Colonic mucosa (tissue), 4 donors: Measurements from ENCODE around the gene BCAS3. TPM values are rescaled to one million over a fixed set of nuclear protein-coding genes. Genes with fewer than 3 reads are reported as not detected.

ENCODE experiments used
- DNase-seq: peaks from one replicate; pipeline ENCODE4 v3.0.0-alpha.2; 2020
- H3K27ac ChIP-seq: fragments of 200-600 bp; one replicate; pipeline ENCODE4 v1.8.0; 2021
- H3K27me3 ChIP-seq: fragments of 200-600 bp; one replicate; pipeline ENCODE4 v1.8.0; 2021
- H3K36me3 ChIP-seq: fragments of 200-600 bp; one replicate; pipeline ENCODE4 v1.8.0; 2021
- H3K4me1 ChIP-seq: fragments of 200-600 bp; one replicate; pipeline ENCODE4 v1.8.0; 2021; ENCODE audit warnings: mild to moderate bottlenecking
- H3K4me3 ChIP-seq: fragments of 200-600 bp; one replicate; pipeline ENCODE4 v1.8.0; 2021
- H3K9ac ChIP-seq, 2 donors: one replicate each; pipeline ENCODE4 v1.7.0; 2013; ENCODE audit warnings: control low read depth in 2 of 2, low read depth in 2 of 2, low read length in 2 of 2
- H3K9me3 ChIP-seq: fragments of 200-600 bp; one replicate; pipeline ENCODE4 v1.8.0; 2021
- CTCF ChIP-seq: fragments of 200-600 bp; IDR thresholded peaks from one replicate; pipeline ENCODE4 v1.8.0; 2022; ENCODE audit warnings: antibody characterized with exemption, mild to moderate bottlenecking
- intact Hi-C: fragments of 100-400 bp; cut with DNase I; formaldehyde crosslinking; loops from one replicate; pipeline ENCODE4 v1.14.1; 2022
- total RNA-seq, 2 donors: library from RNA; stranded (reverse); fragmentation: NEBNext Ultra II Directional in 1 of 2; extraction: Animal tissue kit (Norgen Biotek cat#: 25700) in 1 of 2; gene quantifications; one replicate each; pipeline ENCODE4 v1.2.1, GENCODE V29; 2021
- donor health status: healthy.
- donor health status: DM: no; HTN: no; CAD: no.
- donor health status: DM: no; HTN: no; CAD: no.

BCAS3 gene
- total RNA-seq, 2 donors from 2014 or later, result 11.0 to 17.8 TPM

- H3K27me3 ChIP-seq, result peaks cover 82% of the 10 kb centered on the region
- peaks cover 8% of the 10 kb centered on the region for H3K4me1 ChIP-seq
- no peaks in the 10 kb centered on the region for H3K36me3 ChIP-seq
- intact Hi-C loops, result no loop called here
- no peaks in the 10 kb centered on the region for H3K9me3 ChIP-seq
- TF ChIP-seq CTCF, result no peak
- no peak for DNase-seq
- H3K27ac ChIP-seq, result peak overlapping the region; percentile 17
- peak overlapping the region; percentile 59 to 60 for H3K9ac ChIP-seq
- peak overlapping the region; percentile 22 for H3K4me3 ChIP-seq
These were observed 724.5 kb downstream of the BCAS3 start for GRCh38 chr17:61402073-61402541.

DNA sequence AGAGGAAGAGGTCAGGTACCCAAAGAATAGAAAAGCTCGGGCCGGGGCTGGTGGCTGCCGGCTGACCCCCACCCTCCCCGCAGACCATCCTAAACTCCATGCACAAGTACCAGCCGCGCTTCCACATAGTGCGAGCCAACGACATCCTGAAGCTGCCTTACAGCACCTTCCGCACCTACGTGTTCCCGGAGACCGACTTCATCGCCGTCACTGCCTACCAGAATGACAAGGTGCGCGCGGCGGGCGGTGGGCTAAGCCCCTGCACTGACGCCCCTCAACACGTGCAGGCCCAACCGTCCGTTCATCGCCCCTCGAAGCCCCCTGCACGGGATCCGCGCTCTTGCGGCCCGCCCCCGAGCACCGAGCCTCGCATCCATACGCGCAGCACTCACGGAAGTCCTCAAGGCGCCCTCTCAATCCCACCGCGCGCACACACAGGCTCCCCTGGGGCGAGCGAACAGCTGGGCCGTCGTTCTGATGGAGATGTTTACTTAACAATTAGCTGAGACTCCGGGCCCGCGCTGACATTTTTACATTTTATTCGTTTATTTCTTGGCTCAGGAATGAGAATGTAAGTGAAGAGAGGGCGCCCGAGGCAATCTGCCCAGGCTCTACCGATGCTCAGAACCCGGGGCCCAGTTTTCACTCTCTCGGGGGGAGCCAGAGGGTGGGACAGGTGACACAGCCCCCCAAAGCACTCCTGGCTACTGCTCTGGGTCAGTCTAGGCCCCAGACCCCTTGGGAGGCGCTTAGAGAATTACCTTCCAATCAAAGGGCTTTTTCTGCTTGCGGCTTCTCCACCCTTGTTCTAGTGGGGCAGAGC, 725.5 kb downstream of the BCAS3 start:
- intact Hi-C loops, result no loop called here
- Histone ChIP-seq H3K9me3 (no peaks in the 10 kb centered on the region), H3K27ac (no peak overlapping the region), H3K36me3 (no peaks in the 10 kb centered on the region), H3K4me1 (peaks cover 8% of the 10 kb centered on the region), H3K27me3 (peaks cover 82% of the 10 kb centered on the region), H3K9ac (peak overlapping the region; percentile 46 to 55), H3K4me3 (peak overlapping the region; percentile 12)
- DNase-seq, result no peak
- no peak for TF ChIP-seq CTCF

DNA sequence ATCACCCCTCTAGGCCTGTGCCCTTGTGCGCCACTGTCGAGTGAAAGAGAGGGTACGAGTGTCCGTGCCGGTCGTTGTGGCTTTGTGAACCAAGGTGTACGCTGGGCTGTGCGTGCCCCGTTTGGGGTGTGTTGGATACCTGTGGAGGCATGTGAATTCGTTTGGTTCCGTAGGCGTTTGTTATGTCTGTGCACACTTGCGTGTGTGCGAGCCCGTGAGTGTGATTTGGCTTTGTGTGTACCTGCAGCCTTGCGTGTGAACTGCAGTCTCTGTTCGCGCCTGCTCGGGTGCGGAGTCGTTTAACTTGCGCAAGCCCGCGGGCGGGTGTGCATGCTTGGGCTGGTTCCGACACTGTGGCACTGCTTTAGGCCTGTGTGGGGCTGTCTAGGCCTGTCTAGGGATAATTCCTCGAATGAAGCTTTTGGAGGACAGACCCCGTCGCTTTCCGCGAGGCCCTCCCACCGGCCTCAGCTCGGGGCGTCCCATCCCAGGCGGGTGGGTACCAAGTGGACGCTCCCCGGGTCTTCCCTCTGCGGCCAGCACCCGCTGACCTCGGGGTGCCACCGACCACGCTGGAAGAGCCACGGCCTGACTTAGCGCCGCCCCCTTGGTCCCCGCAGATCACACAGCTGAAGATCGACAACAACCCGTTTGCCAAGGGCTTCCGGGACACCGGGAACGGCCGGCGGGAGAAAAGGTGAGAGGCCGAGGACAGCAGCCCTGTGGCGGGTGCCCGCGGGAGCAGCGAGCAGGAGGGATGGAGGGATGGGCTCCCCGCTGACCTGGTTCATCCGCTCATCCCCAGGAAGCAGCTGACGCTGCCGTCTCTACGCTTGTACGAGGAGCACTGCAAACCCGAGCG, 726.4 kb downstream of the BCAS3 start:
- no peak for DNase-seq
- Histone ChIP-seq H3K9ac (peak overlapping the region; percentile 46 to 55), H3K4me3 (peak overlapping the region; percentile 13), H3K9me3 (no peaks in the 10 kb centered on the region), H3K27ac (no peak overlapping the region), H3K27me3 (peaks cover 84% of the 10 kb centered on the region), H3K4me1 (peaks cover 6% of the 10 kb centered on the region), H3K36me3 (no peaks in the 10 kb centered on the region)
- intact Hi-C loops, result no loop called here
- no peak for TF ChIP-seq CTCF

DNA sequence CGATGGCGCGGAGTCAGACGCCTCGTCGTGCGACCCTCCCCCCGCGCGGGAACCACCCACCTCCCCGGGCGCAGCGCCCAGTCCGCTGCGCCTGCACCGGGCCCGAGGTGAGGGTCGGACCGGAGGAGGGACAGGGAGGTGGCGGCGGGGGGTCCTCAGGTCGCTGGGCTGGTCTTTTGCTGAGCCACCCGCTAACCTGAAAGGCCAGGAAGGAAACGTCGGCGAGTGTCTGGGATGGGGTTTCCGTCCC, 726.9 kb downstream of the BCAS3 start:
- no peak overlapping the region for H3K27ac ChIP-seq
- no peaks in the 10 kb centered on the region for H3K9me3 ChIP-seq
- H3K9ac ChIP-seq, result peak overlapping the region; percentile 2 to 55
- no peaks in the 10 kb centered on the region for H3K36me3 ChIP-seq
- intact Hi-C loops, result no loop called here
- H3K27me3 ChIP-seq, result peaks cover 82% of the 10 kb centered on the region
- H3K4me1 ChIP-seq, result peaks cover under 1% of the 10 kb centered on the region
- no peak for DNase-seq
- H3K4me3 ChIP-seq, result peak overlapping the region; percentile 13
- TF ChIP-seq CTCF, result no peak

DNA sequence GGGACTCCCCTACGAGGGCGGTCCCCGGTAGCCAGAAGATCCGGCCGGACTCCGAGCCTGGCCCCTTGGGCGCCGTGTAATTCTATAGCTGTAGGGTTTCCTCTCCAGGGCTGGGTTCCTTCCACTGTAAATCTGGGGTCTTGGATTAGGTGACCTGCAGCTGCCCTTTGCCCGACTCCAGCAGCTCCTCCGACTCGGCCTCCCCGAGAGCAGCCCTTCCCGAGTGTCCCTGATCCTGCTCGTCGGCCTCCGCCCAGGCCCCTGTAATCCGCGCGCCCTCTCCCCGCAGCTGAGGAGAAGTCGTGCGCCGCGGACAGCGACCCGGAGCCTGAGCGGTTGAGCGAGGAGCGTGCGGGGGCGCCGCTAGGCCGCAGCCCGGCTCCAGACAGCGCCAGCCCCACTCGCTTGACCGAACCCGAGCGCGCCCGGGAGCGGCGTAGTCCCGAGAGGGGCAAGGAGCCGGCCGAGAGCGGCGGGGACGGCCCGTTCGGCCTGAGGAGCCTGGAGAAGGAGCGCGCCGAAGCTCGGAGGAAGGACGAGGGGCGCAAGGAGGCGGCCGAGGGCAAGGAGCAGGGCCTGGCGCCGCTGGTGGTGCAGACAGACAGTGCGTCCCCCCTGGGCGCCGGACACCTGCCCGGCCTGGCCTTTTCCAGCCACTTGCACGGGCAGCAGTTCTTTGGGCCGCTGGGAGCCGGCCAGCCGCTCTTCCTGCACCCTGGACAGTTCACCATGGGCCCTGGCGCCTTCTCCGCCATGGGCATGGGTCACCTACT, 727.4 kb downstream of the BCAS3 start:
- intact Hi-C loops, result no loop called here
- Histone ChIP-seq H3K9ac (peak overlapping the region; percentile 19 to 43), H3K27ac (no peak overlapping the region), H3K9me3 (no peaks in the 10 kb centered on the region), H3K4me1 (no peaks in the 10 kb centered on the region), H3K27me3 (peaks cover 84% of the 10 kb centered on the region), H3K4me3 (peak overlapping the region; percentile 13), H3K36me3 (no peaks in the 10 kb centered on the region)
- DNase-seq, result no peak
- no peak for TF ChIP-seq CTCF
